Erythroblast (primary cell): Measurements from ENCODE around the gene SLC2A13.

ENCODE experiments used
- GATA1 ChIP-seq: IDR thresholded peaks from 2 replicates; pipeline ENCODE4 v1.6.1; 2011; ENCODE audit warnings: low read depth, mild to moderate bottlenecking, control low read depth, low read length, moderate library complexity
- POLR2A ChIP-seq: IDR thresholded peaks from 2 replicates; pipeline ENCODE4 v1.6.1; 2011; ENCODE audit warnings: mild to moderate bottlenecking, low read length

GRCh38 chr12:39883411-39883810 is 222.5 kb downstream of the SLC2A13 start:
- TF ChIP-seq POLR2A: no peak
- no peak for TF ChIP-seq GATA1
